Stimulated activated CD8-positive, alpha-beta memory T cell treated with anti-CD3 and anti-CD28 coated beads, Interleukin-4, amount 100 ng/mL, for 48 hours (primary cell): ENCODE results near the gene COX6A2.
"Not testable (repeated sequence)": the region's sequence is repeated elsewhere in the genome, so short reads cannot be mapped to it uniquely, and the experiment has no call there.

Experiments used
- DNase-seq: peaks from one replicate; pipeline ENCODE4 v3.0.0-alpha.2; 2020

The COX6A2 gene

DNA sequence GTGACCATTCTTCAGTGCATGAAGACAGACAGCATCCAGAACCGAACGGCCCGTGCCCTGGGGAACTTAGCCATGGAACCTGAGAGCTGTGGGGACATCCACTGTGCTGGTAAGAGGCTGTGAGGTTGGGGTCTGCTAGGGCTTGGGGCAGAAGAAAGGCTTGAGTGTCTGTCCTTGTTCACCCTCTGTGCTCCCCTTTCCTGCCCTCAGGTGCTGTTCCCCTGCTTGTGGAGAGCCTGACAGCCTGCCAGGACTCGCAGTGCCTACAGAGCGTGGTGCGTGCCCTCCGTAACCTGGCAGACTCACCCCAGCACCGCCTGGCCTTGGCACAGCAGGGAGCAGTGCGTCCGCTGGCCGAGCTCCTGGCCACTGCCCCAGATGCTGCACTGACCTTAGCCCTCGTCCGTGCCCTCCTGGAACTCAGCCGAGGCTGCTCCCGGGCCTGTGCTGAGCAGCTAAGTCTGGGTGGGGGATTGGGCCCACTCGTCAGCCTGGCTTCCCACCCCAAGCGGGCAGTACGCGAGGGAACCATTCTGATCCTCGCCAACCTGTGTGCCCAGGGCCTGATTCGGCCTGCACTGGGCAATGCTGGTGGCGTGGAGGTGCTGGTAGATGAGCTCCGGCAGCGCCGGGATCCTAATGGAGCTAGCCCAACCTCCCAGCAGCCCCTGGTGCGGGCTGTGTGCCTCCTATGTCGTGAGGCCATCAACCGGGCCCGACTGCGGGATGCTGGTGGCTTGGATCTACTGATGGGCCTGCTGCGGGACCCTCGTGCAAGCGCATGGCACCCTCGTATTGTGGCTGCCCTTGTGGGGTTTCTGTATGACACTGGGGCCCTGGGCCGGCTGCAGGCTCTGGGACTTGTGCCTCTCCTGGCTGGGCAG lies 34.0 kb upstream of the COX6A2 start:
- DNase-seq, result no peak

DNA sequence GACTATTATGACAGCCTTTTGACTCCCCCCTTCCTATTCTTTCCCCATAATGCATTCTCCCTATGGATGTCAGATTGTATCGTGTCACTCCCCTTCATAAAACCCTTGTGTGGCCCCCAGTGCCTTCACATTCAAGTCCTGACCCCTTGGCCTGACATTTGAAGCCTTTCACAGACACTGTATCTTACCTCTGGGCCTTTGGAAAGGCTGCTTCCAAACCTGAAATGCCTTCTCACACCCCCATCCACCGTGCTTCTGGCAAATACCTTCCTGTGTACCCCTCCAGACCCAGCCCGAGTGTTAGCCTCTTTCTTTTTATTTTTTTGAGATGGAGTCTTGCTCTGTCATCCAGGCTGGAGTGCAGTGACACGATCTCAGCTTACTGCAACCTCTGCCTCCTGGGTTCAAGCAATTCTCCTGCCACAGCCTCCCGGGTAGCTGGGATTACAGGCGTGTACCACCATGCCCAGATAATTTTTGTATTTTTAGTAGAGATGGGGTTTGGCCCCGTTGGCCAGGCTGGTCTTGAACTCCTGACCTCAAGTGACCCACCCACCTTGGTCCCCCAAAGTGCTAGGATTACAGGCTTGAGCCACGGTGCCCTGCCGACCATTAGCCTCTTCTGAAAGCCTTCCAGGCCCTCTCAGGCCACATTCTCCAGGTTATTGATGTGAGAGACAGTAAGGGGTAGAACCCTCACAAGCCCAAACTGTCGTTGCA lies 33.2 kb upstream of the COX6A2 start:
- no peak for DNase-seq

DNA sequence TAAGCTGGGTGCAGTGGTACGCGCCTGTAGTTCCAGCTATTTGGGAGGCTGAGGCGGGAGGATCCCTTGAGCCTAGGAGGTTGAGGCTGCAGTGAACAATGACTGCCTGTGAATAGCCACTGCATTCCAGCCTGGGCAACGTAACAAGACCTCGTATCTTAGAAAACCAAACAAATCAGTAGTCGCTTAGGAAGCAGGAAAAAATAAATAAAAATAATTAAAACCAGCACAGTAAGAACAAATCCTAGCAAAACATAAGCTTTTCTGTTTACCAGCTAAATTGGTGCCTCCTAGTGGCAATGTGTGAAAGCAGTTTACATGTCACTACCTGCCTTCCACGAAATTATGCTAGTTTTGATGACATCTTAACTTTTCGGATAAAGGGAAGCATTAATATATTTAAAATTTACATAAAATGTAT lies 32.4 kb upstream of the COX6A2 start:
- no peak for DNase-seq

DNA sequence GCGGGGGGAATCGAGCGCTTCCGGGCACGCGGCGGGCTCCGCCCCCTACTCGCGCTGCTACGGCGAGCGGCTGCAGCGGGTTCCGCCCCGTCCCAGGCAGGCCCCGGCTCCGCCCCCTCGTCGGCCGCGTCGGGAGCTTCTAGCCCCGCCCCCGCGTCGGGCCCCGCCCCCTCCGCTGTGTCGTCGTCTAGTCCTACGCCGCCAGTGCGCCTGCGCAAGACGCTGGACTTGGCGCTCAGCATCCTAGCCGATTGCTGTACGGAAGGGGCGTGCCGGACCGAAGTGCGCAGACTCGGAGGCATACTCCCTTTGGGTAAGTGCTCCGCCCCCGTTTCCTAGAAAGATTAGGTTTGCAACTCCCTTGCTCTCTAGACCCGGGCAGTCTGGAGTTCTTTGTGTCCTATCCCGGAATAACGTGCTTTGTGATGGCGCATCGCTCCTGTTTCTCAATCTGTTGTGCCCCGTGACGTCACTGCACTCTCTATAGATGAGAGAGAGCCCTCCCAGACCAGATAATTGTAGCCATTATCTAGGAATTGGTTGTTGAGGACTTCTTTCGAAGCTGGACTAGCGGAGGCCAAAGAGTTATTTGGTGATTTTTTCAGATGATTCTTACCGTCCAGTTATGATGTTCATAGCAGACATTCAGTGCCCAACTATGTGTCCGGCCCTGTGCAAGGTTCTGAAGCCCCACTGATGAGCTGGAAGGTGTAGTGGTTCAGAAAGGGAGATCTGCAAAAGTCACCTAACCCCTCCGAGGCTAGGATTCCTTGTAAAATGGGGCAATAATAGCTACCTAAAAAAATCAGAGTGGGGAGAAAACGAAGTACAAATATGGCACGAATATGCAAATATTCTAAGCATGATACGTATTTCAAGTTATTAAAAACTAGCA lies 31.8 kb upstream of the COX6A2 start:
- peak; percentile 100 for DNase-seq

DNA sequence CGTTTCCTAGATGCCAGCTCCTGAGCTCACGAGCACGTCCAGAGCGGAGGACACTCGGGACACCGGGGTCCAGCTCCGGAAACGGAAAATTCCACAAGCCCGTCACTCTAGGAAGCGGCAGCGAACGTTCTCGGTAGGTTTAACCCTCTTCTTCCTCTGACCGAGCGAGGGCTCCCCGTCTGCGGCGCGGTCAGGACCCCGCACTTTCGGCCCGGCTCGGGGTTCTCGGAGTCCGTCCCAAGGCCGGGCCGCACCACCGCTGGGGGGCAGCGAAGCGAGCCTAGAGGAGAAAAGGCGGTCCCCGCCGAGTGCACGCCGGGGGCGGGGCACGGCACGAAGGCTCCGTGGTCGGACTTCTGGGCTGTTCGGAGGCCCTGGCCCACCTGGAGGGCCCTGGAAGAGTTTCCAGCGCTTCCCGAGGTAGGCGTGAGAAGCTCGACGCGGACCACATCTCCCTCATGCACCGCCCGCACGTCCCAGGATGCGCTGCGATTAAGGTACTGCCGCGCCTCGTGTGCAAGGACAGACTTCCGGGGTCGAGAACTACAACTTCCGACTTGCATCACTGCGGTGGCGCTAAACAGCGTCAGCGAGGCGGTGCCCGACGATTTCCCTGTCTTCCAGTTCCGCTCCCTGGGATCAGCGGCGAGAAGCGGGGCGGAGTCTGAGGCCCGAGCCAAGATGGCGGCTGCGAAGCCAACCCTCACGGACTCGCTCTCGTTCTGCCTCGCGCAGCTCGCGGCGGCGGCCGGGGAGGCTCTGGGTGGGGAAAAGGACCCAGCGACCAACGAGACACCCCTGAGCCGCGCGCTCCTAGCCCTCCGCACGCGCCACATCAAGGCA lies 30.9 kb upstream of the COX6A2 start, which contains the start of gene ARMC5:
Gene ARMC5, plus strand, starts transcription at position 658 of the 843 bp plus-strand sequence. Its CDS starts 24 bp downstream, at position 682.
- DNase-seq, result peak; percentile 97

DNA sequence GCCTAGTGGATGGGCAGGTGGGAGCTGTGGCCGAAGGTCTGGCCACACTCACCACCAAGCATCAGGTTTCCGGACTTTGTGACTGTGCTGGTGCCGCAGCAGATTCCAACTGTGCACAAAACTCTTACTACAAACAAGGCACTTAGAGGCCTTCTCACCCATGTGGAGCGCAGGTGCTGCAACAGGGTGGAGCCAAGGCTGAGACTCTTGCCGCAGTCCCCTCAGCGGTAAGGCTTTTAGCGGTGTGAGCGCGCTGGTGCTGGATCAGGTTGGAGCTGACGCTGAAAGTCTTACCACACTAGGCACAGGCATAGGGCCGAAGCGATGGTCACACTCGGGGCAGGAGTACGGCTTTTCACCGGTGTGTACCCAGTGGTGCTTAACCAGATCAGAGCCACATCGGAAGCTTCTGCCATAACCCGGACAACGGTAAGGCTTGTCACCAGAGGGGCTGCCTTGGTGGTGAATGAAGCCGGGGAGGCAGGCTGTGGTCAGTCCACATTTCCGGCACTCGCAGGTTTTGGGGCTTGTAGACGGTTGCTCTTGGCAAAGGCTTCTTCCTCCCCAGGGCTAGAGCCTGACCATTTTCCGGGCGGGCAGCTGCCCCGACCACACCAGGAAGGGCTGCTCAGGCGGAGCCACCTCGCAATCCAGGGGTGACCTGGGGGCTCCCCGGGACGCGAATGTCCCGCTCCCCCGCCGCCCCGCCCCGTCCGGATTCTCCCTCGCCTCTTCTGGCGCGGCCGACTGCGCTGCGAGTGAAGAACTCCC lies 30.1 kb upstream of the COX6A2 start:
- DNase-seq, result peak; percentile 68

DNA sequence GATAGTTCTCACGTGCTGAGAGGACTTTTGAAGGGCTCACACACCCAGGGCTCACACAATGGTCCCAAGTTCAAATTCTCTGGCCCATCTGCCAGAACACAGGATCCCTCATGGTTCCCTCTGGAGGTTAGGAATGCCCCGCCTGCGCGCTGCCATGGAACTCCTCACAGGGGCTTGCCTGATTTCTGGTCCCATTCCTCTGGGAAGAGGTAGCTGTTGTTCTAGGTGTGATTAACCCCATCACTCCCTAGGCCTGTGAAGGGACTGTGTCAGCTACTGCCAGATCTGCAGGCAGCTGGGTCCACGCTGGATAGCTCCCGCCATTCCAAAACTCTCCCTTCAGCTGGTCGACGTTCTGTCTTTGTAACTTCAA lies 28.8 kb upstream of the COX6A2 start:
- no peak for DNase-seq

DNA sequence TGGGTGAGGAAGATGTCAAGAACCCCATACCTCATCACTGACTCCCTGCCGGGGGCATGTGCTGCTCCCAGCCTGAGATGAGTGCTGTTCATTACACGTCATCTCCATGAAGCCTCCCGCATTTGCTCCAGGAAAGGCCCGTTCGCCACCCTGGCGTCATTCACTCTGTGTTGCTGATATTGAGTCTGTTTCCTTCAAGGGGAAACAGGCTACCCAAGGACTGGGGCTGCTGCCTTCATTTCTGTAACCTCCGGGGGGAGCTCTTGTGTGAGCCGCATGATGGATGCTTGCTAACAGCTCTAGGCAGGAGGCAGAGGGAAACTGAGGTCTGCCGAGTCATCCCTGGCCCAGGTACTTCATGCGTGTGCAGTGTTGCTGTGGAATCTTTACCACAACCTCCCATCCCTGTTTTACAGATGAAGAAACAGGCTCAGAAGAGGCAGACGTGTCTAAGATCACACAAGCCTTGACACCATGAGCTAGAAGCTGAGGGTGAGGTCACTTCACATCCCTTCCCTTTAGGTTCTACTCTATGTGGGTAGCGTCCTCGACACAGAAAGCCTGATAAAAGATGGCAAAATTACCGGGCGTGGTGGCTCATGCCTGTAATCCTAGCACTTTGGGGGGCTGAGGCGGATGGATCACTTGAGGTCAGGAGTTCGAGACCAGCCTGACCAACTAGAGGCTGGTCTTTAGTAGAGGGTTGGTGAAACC lies 27.6 kb upstream of the COX6A2 start:
- peak; percentile 63 for DNase-seq

DNA sequence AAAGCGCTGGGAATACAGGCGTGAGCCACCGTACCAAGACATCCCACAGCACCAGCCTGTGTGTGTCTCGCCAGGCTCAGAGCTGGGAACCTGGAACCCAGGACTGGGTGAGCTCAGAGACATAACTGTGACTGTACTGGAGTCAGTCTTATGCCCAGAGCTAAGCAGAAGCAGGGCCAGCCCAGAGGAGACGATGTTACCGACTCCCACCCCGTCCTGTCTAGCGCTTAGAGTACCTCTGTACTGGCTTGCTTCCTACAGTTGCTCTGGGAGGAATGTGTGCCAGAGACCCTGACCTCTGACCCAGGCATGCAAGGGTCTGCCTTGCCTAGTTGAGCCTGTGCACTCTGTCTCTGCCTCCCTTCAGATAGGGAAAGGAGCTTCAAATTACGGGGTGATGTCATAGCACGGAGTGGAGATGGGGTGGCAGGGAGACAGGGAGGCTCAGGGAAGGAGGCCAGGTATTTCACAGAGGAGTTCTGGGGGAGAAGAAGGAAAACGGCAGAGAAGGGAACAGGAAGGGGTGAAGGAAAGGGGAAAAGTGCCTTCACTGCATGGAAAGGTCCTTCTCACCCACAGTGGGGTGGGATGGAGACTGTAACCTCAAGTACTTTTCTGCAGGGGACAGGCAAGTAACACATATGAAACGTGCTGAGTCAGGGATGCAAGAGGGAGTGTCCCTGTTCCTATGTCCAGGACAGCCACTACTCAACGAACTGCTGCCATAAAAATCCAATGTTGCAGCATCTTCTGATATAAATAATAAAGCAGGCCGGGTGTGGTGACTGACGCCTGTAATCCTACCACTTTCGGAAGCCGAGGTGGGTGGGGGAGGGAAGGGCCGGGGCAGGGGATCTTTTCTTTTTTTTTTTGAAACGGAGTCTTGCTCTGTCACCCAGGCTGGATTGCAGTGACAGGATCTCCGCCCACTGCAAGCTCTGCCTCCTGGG lies 25.4 kb upstream of the COX6A2 start:
- DNase-seq, result no peak

DNA sequence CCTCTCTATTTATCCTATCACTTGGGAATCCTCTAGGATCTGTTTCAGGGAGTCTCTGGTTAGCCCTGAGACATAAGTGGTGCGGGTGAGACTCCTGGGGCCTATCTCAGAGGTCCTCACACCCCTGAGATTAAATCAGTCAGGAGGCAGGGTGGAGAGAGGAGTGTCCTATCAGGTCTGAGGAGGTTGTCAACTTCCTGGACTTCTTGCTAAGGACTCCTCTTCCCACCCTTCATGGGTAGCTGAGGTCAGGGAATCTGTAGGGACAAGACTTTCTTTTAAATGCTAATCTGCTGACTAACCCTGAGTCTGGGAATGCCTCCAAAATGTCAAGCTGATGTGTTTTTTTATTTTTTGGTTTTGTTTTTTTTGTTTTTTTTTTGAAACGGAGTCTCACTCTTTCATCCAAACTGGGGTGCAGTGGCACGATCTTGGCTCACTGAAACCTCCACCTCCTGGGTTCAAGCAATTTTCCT lies 24.5 kb upstream of the COX6A2 start:
- no peak for DNase-seq

DNA sequence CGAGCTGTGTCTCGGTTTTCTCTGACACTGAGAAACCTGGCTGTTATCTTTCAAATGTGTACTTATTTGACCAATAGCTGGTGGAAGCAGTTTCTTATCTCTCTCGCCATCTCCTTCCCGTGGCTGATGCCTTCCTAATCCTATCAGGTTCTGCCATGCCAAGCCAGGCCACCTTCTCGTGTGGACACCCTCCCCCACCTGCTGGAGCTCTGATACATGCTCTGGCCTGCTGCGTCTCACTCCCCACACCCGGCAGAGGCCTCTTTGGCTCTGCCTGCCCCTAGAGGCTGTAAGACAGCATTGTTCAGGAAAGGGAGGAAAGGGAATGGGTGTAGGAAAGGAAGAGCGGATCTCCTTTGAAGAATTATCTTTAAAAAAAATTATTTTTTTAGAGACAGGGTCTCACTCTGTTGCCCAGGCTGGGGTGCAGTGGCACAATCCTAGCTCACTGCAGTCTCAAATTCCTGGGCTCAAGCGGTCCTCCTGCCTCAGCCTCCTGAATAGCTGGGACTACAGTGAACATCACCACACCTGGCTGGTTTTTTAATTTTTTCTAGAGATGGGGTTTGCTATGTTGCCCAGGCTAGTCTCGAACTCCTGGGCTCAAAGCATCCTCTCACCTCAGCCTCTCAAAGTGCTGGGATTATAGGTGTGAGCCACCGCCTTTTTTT lies 23.7 kb upstream of the COX6A2 start:
- no peak for DNase-seq

DNA sequence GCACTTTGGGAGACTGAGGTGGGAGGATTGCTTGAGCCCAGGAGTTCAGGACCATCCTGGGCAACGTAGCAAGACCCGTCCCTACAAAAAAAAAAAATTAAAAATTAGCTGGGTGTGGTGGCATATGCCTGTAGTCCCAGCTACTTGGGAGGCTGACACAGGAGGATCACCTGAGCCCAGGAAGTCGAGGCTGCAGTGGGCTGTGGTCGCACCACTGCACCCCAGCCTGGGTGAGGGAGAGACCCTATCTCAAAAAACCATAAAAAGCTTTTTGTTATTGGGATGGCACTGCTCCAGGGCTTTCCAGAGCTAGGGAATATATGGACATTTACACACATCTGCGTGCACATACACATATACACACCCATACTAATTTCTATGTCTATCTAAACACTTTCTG lies 23.0 kb upstream of the COX6A2 start:
- no peak for DNase-seq

DNA sequence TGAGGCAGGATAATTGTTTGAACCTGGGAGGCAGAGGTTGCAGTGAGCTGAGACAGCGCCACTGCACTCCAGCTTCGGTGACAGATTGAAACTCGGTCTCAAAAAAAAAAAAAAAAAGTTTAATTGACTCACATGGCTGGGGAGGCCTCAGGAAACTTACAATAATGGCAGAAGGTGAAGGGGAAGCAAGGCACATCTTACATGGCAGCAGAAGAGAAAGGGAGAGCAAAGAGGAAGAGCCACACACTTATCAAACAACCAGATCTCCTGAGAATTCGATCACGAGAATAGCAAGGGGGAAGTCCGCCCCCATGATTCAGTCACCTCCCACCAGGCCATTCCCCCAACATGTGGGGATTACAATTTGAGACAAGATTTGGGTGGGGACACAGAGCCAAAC lies 17.8 kb upstream of the COX6A2 start:
- DNase-seq, result not testable (repeated sequence)

DNA sequence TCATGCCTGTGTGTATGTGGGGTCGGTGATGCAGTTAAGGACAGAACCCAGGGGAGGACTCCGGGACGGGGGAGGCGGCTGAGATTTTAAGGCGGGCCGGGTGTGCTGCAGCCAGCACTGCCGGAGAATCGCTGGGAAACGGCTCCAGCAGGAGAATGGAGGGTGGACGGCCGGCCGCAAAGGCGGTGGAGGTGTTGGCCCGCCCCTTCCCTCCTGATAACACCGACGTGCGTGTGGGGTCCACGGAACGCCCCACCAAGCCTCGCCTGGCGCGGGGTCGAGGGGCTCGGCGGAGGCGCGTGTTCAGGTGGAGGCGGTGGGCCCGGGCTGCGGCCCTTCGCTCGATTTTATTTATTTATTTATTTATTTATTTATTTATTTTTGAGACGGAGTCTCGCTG lies 13.8 kb upstream of the COX6A2 start:
- no peak for DNase-seq

DNA sequence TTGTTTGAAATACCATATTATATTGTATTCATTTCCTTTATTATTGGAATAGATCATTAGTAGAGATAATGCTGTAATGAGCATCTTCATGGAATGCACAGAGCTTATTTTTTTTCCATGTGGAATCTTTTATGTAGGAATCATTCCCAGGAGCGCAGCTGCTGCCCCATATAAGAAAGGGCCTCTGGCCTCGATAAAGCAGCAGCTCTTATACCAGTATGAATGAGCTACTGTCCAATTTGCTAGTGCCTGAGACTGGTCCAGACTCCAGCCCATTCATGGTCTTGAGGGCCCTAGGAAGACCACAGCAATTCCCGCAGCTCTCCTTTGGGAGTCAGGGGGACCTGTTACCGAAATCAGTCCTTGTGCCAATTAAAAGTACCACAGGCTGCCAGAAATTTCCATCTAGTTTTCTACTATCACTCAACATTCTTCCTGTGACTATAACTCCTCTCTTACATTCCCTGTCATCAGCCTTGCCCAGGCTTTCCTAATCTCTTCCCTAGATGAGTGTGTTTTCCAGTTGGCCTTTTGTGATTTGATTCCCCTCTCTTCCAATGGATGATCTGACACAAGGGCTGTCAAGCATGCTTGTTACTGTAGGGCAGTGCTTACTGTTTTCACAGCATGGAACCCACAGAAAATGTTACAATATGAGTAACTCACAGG lies 12.5 kb upstream of the COX6A2 start:
- no peak for DNase-seq

DNA sequence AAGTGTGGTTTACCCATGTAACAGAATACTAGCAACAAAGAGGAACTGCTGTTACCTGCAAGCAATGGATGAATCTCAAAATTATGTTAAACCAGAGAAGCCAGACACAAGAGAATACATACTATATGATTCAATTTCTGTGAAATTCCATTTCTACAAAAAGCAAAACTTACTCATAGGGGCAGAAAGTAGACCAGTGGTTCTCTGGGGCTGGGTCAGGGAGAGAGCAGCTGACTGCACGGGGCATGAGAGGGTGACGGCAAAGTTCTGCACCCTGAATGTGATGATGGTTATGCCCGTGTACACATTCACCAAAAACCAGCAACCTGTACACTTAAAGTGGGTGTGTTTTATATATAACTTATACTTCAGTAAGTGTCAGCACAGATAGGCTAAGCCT lies 11.4 kb upstream of the COX6A2 start:
- no peak for DNase-seq

DNA sequence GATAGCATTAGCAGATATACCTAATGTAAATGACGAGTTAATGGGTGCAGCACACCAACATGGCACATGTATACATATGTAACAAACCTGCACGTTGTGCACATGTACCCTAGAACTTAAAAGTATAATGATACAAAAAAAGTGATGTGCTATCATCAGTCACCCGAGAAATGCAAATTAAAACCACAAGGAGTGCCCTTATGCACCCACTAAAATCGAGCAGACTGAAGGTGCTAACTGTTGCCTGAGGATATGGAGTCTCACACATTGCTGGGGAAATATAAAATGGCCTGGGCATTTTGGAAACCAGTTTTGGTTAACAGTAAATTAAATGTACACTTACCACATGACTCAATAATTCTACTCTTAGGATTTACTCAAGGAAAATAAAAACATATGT lies 10.9 kb upstream of the COX6A2 start:
- not testable (repeated sequence) for DNase-seq

DNA sequence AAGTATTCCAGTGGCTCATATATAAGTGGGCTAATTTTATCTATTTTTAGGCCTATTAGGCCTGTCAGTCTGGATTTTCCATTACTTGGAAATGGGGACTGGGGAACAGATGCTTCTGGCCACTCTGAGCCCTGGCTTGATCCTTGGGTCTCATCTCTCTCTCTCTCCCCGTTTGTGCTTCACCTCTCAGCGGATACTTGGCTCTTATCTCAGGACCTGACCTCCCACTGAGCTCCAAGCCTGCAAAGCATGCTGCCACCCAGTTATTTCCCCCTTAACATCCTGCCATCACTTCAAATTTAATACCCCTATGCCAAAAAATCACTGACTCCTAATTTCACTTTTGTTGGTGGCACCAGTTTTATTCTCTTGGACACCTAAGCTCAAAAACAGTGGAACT lies 10.3 kb upstream of the COX6A2 start:
- DNase-seq, result no peak
